Right atrium auricular region (tissue), 2 donors: ENCODE results near the gene MTUS2. TPM values are rescaled to one million over a fixed set of nuclear protein-coding genes. Genes with fewer than 3 reads are reported as not detected.
A peak's percentile ranks its signal among the peaks of the same experiment; 100 is the strongest.
"Not testable (repeated sequence)": the region's sequence is repeated elsewhere in the genome, so short reads cannot be mapped to it uniquely, and the experiment has no call there.

Source experiments
- DNase-seq: peaks from one replicate; pipeline ENCODE4 v3.0.0-alpha.2; 2019; ENCODE audit warnings: low spot score
- H3K27ac ChIP-seq, 2 donors: fragments of 200-600 bp; sonication (generic); 1 replicate in 1 of 2; 2 replicates in 1 of 2; pipeline ENCODE4 v1.5.1; 2016 to 2019
- H3K27me3 ChIP-seq, 2 donors: fragments of 200-600 bp; sonication (generic); one replicate each; pipeline versions ENCODE4 v1.5.1 to v1.6.0; 2017 to 2019
- H3K36me3 ChIP-seq: fragments of 200-600 bp; sonication (generic); one replicate; pipeline ENCODE4 v1.5.1; 2016
- H3K4me1 ChIP-seq, 2 donors: fragments of 200-600 bp; sonication (generic); one replicate each; pipeline versions ENCODE4 v1.5.1 to v1.6.0; 2017 to 2019
- H3K4me3 ChIP-seq, 2 donors: fragments of 200-600 bp; sonication (generic); 1 replicate in 1 of 2; 2 replicates in 1 of 2; pipeline ENCODE4 v1.5.1; 2017 to 2019; ENCODE audit warnings: mild to moderate bottlenecking in 1 of 2, moderate library complexity in 1 of 2
- H3K9me3 ChIP-seq, 2 donors: fragments of 200-600 bp; sonication (generic); one replicate each; pipeline ENCODE4 v1.5.1; 2019
- total RNA-seq, 2 donors: library from RNA; depleted of rRNA; stranded (reverse); fragments of >200 nt; gene quantifications; one replicate each; pipeline ENCODE4 v1.1.0, GENCODE V29; 2016
- TF ChIP-seq, protein P1 (sequence below), 2 donors: fragments of 200-600 bp; sonication (generic); IDR thresholded peaks; one replicate each; pipeline ENCODE4 v1.5.1; 2019; ENCODE audit warnings: antibody characterized with exemption in 2 of 2

The MTUS2 gene
- total RNA-seq, 2 donors from 2014 or later: 34.6 to 142 TPM

DNA sequence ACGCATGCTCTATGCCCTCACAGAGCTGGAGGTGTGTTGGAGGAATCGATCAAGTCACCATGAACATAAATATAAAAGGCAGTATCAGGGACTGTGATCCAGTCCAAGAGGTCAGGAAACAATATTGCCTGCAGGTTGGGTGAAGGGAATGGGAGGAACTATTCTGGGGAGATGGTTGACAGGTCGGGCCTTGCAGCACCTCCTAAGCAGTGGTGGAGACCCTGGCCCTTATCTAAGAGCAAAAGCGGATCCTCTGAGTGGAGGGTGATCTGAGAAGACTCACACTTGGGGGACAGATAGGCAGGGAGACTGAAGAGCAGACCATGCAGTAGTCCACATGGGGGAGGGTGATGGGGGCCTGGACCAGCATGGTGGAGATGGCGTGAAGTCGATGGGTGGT lies 561.9 kb downstream of the MTUS2 start:
- H3K9me3 ChIP-seq: no peaks in the 10 kb centered on the region
- TF ChIP-seq, protein P1, sequence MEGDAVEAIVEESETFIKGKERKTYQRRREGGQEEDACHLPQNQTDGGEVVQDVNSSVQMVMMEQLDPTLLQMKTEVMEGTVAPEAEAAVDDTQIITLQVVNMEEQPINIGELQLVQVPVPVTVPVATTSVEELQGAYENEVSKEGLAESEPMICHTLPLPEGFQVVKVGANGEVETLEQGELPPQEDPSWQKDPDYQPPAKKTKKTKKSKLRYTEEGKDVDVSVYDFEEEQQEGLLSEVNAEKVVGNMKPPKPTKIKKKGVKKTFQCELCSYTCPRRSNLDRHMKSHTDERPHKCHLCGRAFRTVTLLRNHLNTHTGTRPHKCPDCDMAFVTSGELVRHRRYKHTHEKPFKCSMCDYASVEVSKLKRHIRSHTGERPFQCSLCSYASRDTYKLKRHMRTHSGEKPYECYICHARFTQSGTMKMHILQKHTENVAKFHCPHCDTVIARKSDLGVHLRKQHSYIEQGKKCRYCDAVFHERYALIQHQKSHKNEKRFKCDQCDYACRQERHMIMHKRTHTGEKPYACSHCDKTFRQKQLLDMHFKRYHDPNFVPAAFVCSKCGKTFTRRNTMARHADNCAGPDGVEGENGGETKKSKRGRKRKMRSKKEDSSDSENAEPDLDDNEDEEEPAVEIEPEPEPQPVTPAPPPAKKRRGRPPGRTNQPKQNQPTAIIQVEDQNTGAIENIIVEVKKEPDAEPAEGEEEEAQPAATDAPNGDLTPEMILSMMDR (IDR thresholded peaks at IDR 0.05): no peak
- no peak overlapping the region for H3K4me3 ChIP-seq
- H3K27ac ChIP-seq: no peak overlapping the region
- peaks cover 0 to 4% of the 10 kb centered on the region in 2 donors for H3K4me1 ChIP-seq
- H3K27me3 ChIP-seq: no peaks in the 10 kb centered on the region
- no peak for DNase-seq
- H3K36me3 ChIP-seq: no peaks in the 10 kb centered on the region

DNA sequence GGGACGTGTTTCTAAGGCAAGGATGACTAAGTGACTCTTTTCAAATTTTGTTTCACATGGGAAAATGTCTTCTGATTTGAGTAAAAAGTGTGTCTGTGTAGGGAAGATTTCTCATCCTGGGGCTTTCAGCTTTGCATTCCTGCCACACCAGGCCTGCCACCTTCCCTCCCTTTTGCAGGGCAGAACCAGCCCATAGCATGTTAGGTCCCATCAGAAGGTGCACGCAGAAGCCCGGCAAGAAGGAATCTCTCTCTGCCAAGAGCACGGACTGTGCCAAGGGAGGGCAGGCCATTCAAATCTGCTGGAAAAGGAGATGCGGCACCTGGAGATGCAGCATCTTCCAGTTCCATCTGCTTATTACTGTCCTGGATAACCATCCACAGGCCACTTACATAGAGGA lies 563.3 kb downstream of the MTUS2 start:
- no peak for DNase-seq
- Histone ChIP-seq H3K4me1 (peaks cover 0 to 4% of the 10 kb centered on the region in 2 donors), H3K27me3 (no peaks in the 10 kb centered on the region), H3K4me3 (no peak overlapping the region), H3K9me3 (no peaks in the 10 kb centered on the region), H3K27ac (no peak overlapping the region), H3K36me3 (no peaks in the 10 kb centered on the region)
- TF ChIP-seq, protein P1 (IDR thresholded peaks at IDR 0.05): no peak

DNA sequence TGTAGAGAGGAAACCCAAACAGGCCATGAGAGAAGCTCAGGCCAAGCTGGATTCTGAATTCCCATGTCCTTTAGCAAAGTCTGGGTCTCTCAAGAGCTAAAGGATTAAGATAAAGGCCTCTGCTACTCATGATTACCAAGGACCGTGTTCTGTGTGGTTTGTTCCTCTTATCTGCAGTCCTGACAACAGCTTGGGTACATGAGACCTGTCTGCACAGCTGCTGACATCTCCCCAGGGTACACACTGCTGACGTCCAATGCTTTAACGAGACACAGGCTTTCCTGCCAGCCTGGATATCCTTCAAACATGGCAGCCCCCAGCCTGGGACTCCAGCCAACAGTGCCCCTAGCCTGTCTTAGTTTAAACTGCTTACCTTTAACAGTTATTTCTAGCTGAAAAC lies 564.3 kb downstream of the MTUS2 start:
- Histone ChIP-seq H3K36me3 (no peaks in the 10 kb centered on the region), H3K27ac (peak overlapping the region in 1 of 2 donors; percentile 48), H3K4me3 (no peak overlapping the region), H3K9me3 (no peaks in the 10 kb centered on the region), H3K27me3 (no peaks in the 10 kb centered on the region), H3K4me1 (peaks cover 0 to 4% of the 10 kb centered on the region in 2 donors)
- TF ChIP-seq, protein P1 (IDR thresholded peaks at IDR 0.05): no peak
- DNase-seq: no peak

DNA sequence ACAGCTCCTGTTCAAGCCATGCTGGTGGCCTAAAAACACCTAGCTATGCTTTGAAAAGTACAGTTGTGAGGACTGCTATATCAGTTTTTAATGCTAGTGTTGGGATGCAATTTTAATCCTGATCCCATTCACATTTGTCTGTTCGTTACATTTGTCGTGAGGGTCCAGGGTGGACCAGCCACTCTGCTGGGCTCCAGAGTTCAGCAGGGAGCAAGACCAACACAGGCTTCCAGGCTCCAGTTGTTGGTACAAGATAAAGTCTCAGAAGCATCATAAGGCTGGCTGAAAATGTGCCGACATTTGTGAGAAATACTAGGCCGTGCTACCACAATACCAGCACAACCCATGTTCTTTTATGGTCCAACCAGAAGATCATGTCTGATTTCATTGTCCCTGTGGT lies 564.7 kb downstream of the MTUS2 start:
- no peaks in the 10 kb centered on the region for H3K9me3 ChIP-seq

DNA sequence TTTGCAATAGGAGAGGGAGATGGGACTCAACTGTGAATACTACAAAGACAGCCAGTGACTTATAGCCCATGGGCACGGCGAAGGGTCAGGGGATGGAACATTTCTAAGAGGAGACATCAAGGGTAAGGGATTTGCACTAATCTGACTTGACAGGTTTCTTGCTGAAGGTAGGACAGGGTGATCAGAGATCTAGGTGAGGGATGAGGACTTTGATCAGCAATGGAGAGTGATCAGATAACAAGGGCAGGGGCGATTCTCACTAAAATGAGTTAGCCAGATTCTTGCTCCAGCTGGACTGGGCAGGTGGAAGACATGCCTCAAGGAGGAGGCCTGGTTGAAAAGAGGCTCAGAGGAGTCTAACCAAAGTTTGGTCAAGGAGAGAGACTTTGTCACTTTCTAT lies 566.1 kb downstream of the MTUS2 start:
- H3K9me3 ChIP-seq: no peaks in the 10 kb centered on the region
- H3K27ac ChIP-seq: no peak overlapping the region
- TF ChIP-seq, protein P1 (IDR thresholded peaks at IDR 0.05): no peak
- no peak for DNase-seq
- H3K4me1 ChIP-seq: peaks cover 0 to 4% of the 10 kb centered on the region in 2 donors
- H3K36me3 ChIP-seq: no peaks in the 10 kb centered on the region
- no peaks in the 10 kb centered on the region for H3K27me3 ChIP-seq
- H3K4me3 ChIP-seq: no peak overlapping the region

More for the DNA sequence above, 564.7 kb downstream of the MTUS2 start:
- peak overlapping the region in 1 of 2 donors; percentile 48 for H3K27ac ChIP-seq
- DNase-seq: no peak
- H3K36me3 ChIP-seq: no peaks in the 10 kb centered on the region
- H3K4me3 ChIP-seq: no peak overlapping the region
- peaks cover 0 to 4% of the 10 kb centered on the region in 2 donors for H3K4me1 ChIP-seq
- TF ChIP-seq, protein P1 (IDR thresholded peaks at IDR 0.05): no peak
- no peaks in the 10 kb centered on the region for H3K27me3 ChIP-seq

DNA sequence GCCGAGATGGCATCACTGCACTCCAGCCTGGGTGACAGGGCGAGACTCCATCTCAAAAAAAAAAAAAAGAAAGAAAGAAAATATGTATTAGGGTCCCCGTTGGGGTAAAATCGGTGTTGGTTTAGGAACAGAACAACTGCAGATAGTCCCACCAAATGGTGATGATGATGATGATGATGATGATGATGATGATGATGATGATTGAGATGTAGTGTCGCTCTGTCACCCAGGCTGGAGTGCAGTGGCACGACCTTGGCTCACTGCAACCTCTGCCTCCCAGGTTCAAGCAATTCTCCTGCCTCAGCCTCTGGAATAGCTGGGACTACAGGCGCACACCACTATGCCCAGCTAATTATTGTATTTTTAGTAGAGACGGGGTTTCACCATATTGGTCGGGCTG lies 570.5 kb downstream of the MTUS2 start:
- not testable (repeated sequence) for DNase-seq, H3K36me3 ChIP-seq, H3K4me1 ChIP-seq, H3K27ac ChIP-seq, H3K4me3 ChIP-seq, H3K9me3 ChIP-seq, H3K27me3 ChIP-seq
